ENCODE data around the gene PDLIM7. TPM values are rescaled to one million over a fixed set of nuclear protein-coding genes. Genes with fewer than 3 reads are reported as not detected.

PDLIM7 gene
- total RNA-seq, 1 donor from 2014 or later = 113 TPM

GRCh38 chr5:177524539-177524900 lies 27.1 kb upstream of the PDLIM7 start:
- peaks cover 13% of the 10 kb centered on the region for H3K36me3 Mint-ChIP-seq (ENCODE audit: insufficient read depth)

GRCh38 chr5:177523711-177524538 lies 26.5 kb upstream of the PDLIM7 start:
- Mint-ChIP-seq H3K27me3 (no peaks in the 10 kb centered on the region), H3K27ac (no peak overlapping the region), H3K36me3 (ENCODE audit: insufficient read depth) (peaks cover 10% of the 10 kb centered on the region), H3K9me3 (ENCODE audit: low read depth) (no peaks in the 10 kb centered on the region), H3K4me3 (ENCODE audit: low read depth) (no peak overlapping the region), H3K4me1 (ENCODE audit: low read depth) (no peaks in the 10 kb centered on the region)
- DNase-seq (ENCODE audit: low spot score, unreplicated experiment) = no peak
- no peak for TF ChIP-seq CTCF (IDR thresholded peaks at IDR 0.05; ENCODE audit: unreplicated experiment)

More at GRCh38 chr5:177524539-177524900, 27.1 kb upstream of the PDLIM7 start:
- no peak for TF ChIP-seq CTCF (IDR thresholded peaks at IDR 0.05; ENCODE audit: unreplicated experiment)
- Mint-ChIP-seq H3K9me3 (ENCODE audit: low read depth) (no peaks in the 10 kb centered on the region), H3K4me1 (ENCODE audit: low read depth) (no peaks in the 10 kb centered on the region), H3K27me3 (no peaks in the 10 kb centered on the region), H3K27ac (no peak overlapping the region), H3K4me3 (ENCODE audit: low read depth) (no peak overlapping the region)
- no peak for DNase-seq (ENCODE audit: low spot score, unreplicated experiment)

DNA sequence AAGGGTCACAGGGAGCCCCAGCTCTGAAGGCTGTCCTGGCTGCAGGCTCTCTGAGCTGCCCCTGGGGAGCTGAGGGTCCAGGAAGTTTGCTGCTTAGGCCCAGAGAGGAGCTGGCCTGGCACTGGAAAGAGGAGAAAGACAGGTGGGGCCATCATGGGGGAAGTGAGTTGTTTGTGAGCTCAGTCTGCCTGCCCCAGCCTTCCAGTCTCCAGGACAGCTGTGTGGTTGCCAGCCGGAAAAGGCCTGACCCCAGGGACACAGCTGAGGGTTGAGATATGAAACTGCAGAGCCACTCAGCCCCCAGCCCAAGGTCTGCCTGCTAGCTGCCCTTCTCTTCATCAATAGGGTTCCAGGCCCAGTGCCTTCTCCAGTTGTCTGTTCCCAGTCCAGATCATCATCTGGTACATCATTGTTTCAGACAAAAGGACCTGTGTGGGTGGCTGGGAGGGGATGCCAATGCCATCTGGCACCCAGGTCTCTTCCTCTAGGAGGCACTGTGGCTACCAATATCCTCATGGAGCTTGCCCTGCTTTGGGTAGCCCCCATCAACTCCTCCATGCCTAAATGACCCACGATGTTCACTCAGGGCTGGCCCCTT lies 23.6 kb upstream of the PDLIM7 start:
- Mint-ChIP-seq H3K9me3 (ENCODE audit: low read depth) (no peaks in the 10 kb centered on the region), H3K27ac (no peak overlapping the region), H3K4me3 (ENCODE audit: low read depth) (no peak overlapping the region), H3K4me1 (ENCODE audit: low read depth) (peaks cover 12% of the 10 kb centered on the region), H3K27me3 (no peaks in the 10 kb centered on the region), H3K36me3 (ENCODE audit: insufficient read depth) (peaks cover 14% of the 10 kb centered on the region)
- DNase-seq (ENCODE audit: low spot score, unreplicated experiment) = no peak
- TF ChIP-seq CTCF (IDR thresholded peaks at IDR 0.05; ENCODE audit: unreplicated experiment) = no peak

DNA sequence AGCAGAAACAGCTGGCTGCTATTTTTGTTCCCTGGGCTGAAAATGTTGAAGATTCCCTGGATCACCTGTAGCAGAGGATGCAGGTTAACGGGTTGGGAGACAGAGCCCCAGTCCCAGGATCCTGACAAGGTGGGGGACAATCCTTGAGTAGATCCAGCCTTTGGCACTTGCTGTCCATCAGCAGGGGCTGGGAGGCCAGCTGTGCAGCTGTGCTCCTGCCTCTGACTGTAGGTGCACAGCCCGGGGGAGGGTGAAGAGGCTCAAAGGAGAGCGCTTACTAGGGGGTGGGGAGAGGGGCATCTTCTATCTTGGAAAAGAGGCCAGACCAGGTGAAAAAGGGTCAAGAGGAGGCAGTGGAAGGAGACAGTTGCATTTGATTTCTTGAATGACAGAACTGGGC lies 22.9 kb upstream of the PDLIM7 start:
- no peak for DNase-seq (ENCODE audit: low spot score, unreplicated experiment)
- H3K27me3 Mint-ChIP-seq = no peaks in the 10 kb centered on the region
- H3K4me1 Mint-ChIP-seq (ENCODE audit: low read depth) = peaks cover 18% of the 10 kb centered on the region
- no peak for TF ChIP-seq CTCF (IDR thresholded peaks at IDR 0.05; ENCODE audit: unreplicated experiment)
- H3K36me3 Mint-ChIP-seq (ENCODE audit: insufficient read depth) = peaks cover 17% of the 10 kb centered on the region
- H3K4me3 Mint-ChIP-seq (ENCODE audit: low read depth) = no peak overlapping the region
- H3K27ac Mint-ChIP-seq = no peak overlapping the region
- H3K9me3 Mint-ChIP-seq (ENCODE audit: low read depth) = no peaks in the 10 kb centered on the region

- no peaks in the 10 kb centered on the region for H3K9me3 Mint-ChIP-seq (ENCODE audit: low read depth)
- H3K36me3 Mint-ChIP-seq (ENCODE audit: insufficient read depth) = peaks cover 19% of the 10 kb centered on the region
- no peak overlapping the region for H3K4me3 Mint-ChIP-seq (ENCODE audit: low read depth)
- no peak for DNase-seq (ENCODE audit: low spot score, unreplicated experiment)
- no peak for TF ChIP-seq CTCF (IDR thresholded peaks at IDR 0.05; ENCODE audit: unreplicated experiment)
- H3K27me3 Mint-ChIP-seq = no peaks in the 10 kb centered on the region
- H3K27ac Mint-ChIP-seq = no peak overlapping the region
- H3K4me1 Mint-ChIP-seq (ENCODE audit: low read depth) = peaks cover 18% of the 10 kb centered on the region
Measured at GRCh38 chr5:177519463-177520235, 22.2 kb upstream of the PDLIM7 start.

All from progenitor cell of endocrine pancreas (in vitro differentiated cells).